Activated gamma-delta T cell treated with Interleukin-2 at 50 U/mL for 16 hours (primary cell): ENCODE data around the gene TMEM63B.
A peak's percentile ranks its signal among the peaks of the same experiment; 100 is the strongest.
"Not testable (repeated sequence)": the region's sequence is repeated elsewhere in the genome, so short reads cannot be mapped to it uniquely, and the experiment has no call there.

Experiments used
- DNase-seq: peaks from one replicate; pipeline ENCODE4 v3.0.0-alpha.2; 2020

TMEM63B gene

GRCh38 chr6:44117397-44118128, 9.8 kb upstream of the TMEM63B start:
- DNase-seq: no peak

GRCh38 chr6:44119704-44120262, 7.6 kb upstream of the TMEM63B start:
- no peak for DNase-seq

GRCh38 chr6:44120692-44121443, 6.5 kb upstream of the TMEM63B start:
- DNase-seq: no peak

GRCh38 chr6:44122801-44123200, 4.6 kb upstream of the TMEM63B start:
- DNase-seq: no peak

GRCh38 chr6:44123544-44123943, 3.8 kb upstream of the TMEM63B start:
- DNase-seq: no peak

- DNase-seq: peak; percentile 44
Measured at GRCh38 chr6:44126320-44127149, 819 bp upstream of the TMEM63B start.

GRCh38 chr6:44128020-44128917, 915 bp downstream of the TMEM63B start:
- no peak for DNase-seq

- DNase-seq: no peak
Measured at GRCh38 chr6:44129841-44130322, 2.5 kb downstream of the TMEM63B start.

GRCh38 chr6:44131892-44132291, 4.5 kb downstream of the TMEM63B start:
- DNase-seq: no peak

- DNase-seq: no peak
Measured at GRCh38 chr6:44132476-44132875, 5.1 kb downstream of the TMEM63B start.

- no peak for DNase-seq
Measured at GRCh38 chr6:44133003-44133931, 5.9 kb downstream of the TMEM63B start.

GRCh38 chr6:44133981-44134711, 6.8 kb downstream of the TMEM63B start:
- DNase-seq: no peak

- DNase-seq: no peak
Measured at GRCh38 chr6:44135173-44135758, 7.9 kb downstream of the TMEM63B start.

GRCh38 chr6:44135875-44136274, 8.5 kb downstream of the TMEM63B start:
- no peak for DNase-seq

GRCh38 chr6:44138717-44139350, 11.5 kb downstream of the TMEM63B start:
- no peak for DNase-seq

- DNase-seq: no peak
Measured at GRCh38 chr6:44139351-44139743, 12.0 kb downstream of the TMEM63B start.

GRCh38 chr6:44142835-44143234, 15.5 kb downstream of the TMEM63B start:
- DNase-seq: no peak

- DNase-seq: no peak
Measured at GRCh38 chr6:44143731-44144130, 16.4 kb downstream of the TMEM63B start.

- not testable (repeated sequence) for DNase-seq
Measured at GRCh38 chr6:44144536-44144935, 17.2 kb downstream of the TMEM63B start.
